Activated naive CD4-positive, alpha-beta T cell treated with anti-CD3 and anti-CD28 coated beads, Interleukin-2, amount 50 U/mL, for 24 hours (primary cell): ENCODE data around the gene ASIC4.

Experiments
- H3K27ac Mint-ChIP-seq: one replicate; pipeline ENCODE4 v1.8.0; 2021; ENCODE audit warnings: mild to moderate bottlenecking, mixed read lengths
- H3K27me3 Mint-ChIP-seq: one replicate; pipeline ENCODE4 v1.8.0; 2021; ENCODE audit warnings: mixed read lengths
- H3K36me3 Mint-ChIP-seq: one replicate; pipeline ENCODE4 v1.8.0; 2021; ENCODE audit warnings: mixed read lengths
- H3K4me1 Mint-ChIP-seq: one replicate; pipeline ENCODE4 v1.8.0; 2021; ENCODE audit warnings: mixed read lengths
- H3K4me3 Mint-ChIP-seq: one replicate; pipeline ENCODE4 v1.8.0; 2021; ENCODE audit warnings: mild to moderate bottlenecking, mixed read lengths
- H3K9me3 Mint-ChIP-seq: one replicate; pipeline ENCODE4 v1.8.0; 2021; ENCODE audit warnings: mixed read lengths

Gene ASIC4

GRCh38 chr2:219581346-219581745, 67.1 kb downstream of the ASIC4 start:
- no peak overlapping the region for H3K4me3 Mint-ChIP-seq
- H3K27me3 Mint-ChIP-seq, result peaks cover 4% of the 10 kb centered on the region
- no peaks in the 10 kb centered on the region for H3K36me3 Mint-ChIP-seq
- no peak overlapping the region for H3K27ac Mint-ChIP-seq
- H3K9me3 Mint-ChIP-seq, result no peaks in the 10 kb centered on the region
- no peaks in the 10 kb centered on the region for H3K4me1 Mint-ChIP-seq
